Measurements from ENCODE around the gene CTNNA2. TPM values are rescaled to one million over a fixed set of nuclear protein-coding genes. Genes with fewer than 3 reads are reported as not detected.

CTNNA2 gene
- total RNA-seq, 1 donor from 2014 or later, result 43.5 TPM

- no peak for TF ChIP-seq EZH2 (IDR thresholded peaks at IDR 0.05)
- Histone ChIP-seq H3K9me3 (ENCODE audit: low read depth) (no peaks in the 10 kb centered on the region), H3K4me1 (no peaks in the 10 kb centered on the region), H4K20me1 (ENCODE audit: low read depth) (no peaks in the 10 kb centered on the region), H3K4me3 (no peak overlapping the region), H3K36me3 (no peaks in the 10 kb centered on the region), H3K27me3 (no peaks in the 10 kb centered on the region), H3K27ac (no peak overlapping the region), H3F3A (ENCODE audit: low read depth) (no peaks in the 10 kb centered on the region), H2AFZ (replicated peaks) (no peak overlapping the region), H3K4me2 (no peak overlapping the region), H3K9ac (no peak overlapping the region), H3K79me2 (ENCODE audit: low read depth) (no peaks in the 10 kb centered on the region)
- DNase-seq (ENCODE audit: low spot score), result no peak
- Mint-ChIP-seq H3K27ac (no peak overlapping the region), H3K4me1 (no peaks in the 10 kb centered on the region), H3K27me3 (ENCODE audit: insufficient read depth, low read depth) (no peaks in the 10 kb centered on the region), H3K36me3 (no peaks in the 10 kb centered on the region), H3K4me3 (no peak overlapping the region), H3K9me3 (no peaks in the 10 kb centered on the region)
Observed at GRCh38 chr2:80040226-80040625, 527.4 kb downstream of the CTNNA2 start.

- no peak overlapping the region for H3K4me3 Mint-ChIP-seq
- H3K4me2 ChIP-seq, result no peak overlapping the region
Observed at GRCh38 chr2:80042635-80043034, 529.8 kb downstream of the CTNNA2 start.

GRCh38 chr2:80048296-80048695 is 535.4 kb downstream of the CTNNA2 start:
- DNase-seq (ENCODE audit: low spot score), result no peak
- Mint-ChIP-seq H3K9me3 (no peaks in the 10 kb centered on the region), H3K27ac (no peak overlapping the region), H3K36me3 (peaks cover 2% of the 10 kb centered on the region), H3K27me3 (ENCODE audit: insufficient read depth, low read depth) (peaks cover 3% of the 10 kb centered on the region), H3K4me3 (no peak overlapping the region), H3K4me1 (peaks cover 10% of the 10 kb centered on the region)
- Histone ChIP-seq H3K4me1 (peaks cover 15% of the 10 kb centered on the region), H2AFZ (replicated peaks) (no peak overlapping the region), H3K4me2 (no peak overlapping the region), H3F3A (ENCODE audit: low read depth) (no peaks in the 10 kb centered on the region), H3K36me3 (no peaks in the 10 kb centered on the region), H4K20me1 (ENCODE audit: low read depth) (no peaks in the 10 kb centered on the region), H3K27ac (no peak overlapping the region), H3K9me3 (ENCODE audit: low read depth) (no peaks in the 10 kb centered on the region), H3K27me3 (no peaks in the 10 kb centered on the region), H3K79me2 (ENCODE audit: low read depth) (no peaks in the 10 kb centered on the region), H3K9ac (no peak overlapping the region), H3K4me3 (no peak overlapping the region)
- TF ChIP-seq CTCF (IDR thresholded peaks at IDR 0.05) (no peak), EZH2phosphoT487 (IDR thresholded peaks at IDR 0.05) (no peak), EZH2 (IDR thresholded peaks at IDR 0.05) (no peak)

More at GRCh38 chr2:80042635-80043034, 529.8 kb downstream of the CTNNA2 start:
- TF ChIP-seq CTCF (IDR thresholded peaks at IDR 0.05) (no peak), EZH2 (IDR thresholded peaks at IDR 0.05) (no peak)
- H3K27ac ChIP-seq, result no peak overlapping the region
- H3K79me2 ChIP-seq (ENCODE audit: low read depth), result no peaks in the 10 kb centered on the region
- H2AFZ ChIP-seq (replicated peaks), result no peak overlapping the region
- no peaks in the 10 kb centered on the region for H3K27me3 ChIP-seq
- Mint-ChIP-seq H3K9me3 (no peaks in the 10 kb centered on the region), H3K27ac (no peak overlapping the region), H3K27me3 (ENCODE audit: insufficient read depth, low read depth) (no peaks in the 10 kb centered on the region), H3K36me3 (no peaks in the 10 kb centered on the region), H3K4me1 (no peaks in the 10 kb centered on the region)
- H3K9me3 ChIP-seq (ENCODE audit: low read depth), result no peaks in the 10 kb centered on the region
- H3K4me3 ChIP-seq, result no peak overlapping the region
- no peak for DNase-seq (ENCODE audit: low spot score)
- no peaks in the 10 kb centered on the region for H3F3A ChIP-seq (ENCODE audit: low read depth)
- no peaks in the 10 kb centered on the region for H4K20me1 ChIP-seq (ENCODE audit: low read depth)
- no peaks in the 10 kb centered on the region for H3K36me3 ChIP-seq
- no peaks in the 10 kb centered on the region for H3K4me1 ChIP-seq
- no peak overlapping the region for H3K9ac ChIP-seq

- no peak overlapping the region for H3K4me2 ChIP-seq
- TF ChIP-seq EZH2phosphoT487 (IDR thresholded peaks at IDR 0.05), result no peak
- H3K4me1 ChIP-seq, result peaks cover 27% of the 10 kb centered on the region
- no peaks in the 10 kb centered on the region for H3K36me3 ChIP-seq
- no peak overlapping the region for H3K27ac Mint-ChIP-seq
- H3K4me3 ChIP-seq, result no peak overlapping the region
- no peak overlapping the region for H2AFZ ChIP-seq (replicated peaks)
- H3K9me3 ChIP-seq (ENCODE audit: low read depth), result no peaks in the 10 kb centered on the region
- no peak for DNase-seq (ENCODE audit: low spot score)
- H4K20me1 ChIP-seq (ENCODE audit: low read depth), result no peaks in the 10 kb centered on the region
- peaks cover 23% of the 10 kb centered on the region for H3K4me1 Mint-ChIP-seq
- no peaks in the 10 kb centered on the region for H3K27me3 ChIP-seq
- no peaks in the 10 kb centered on the region for H3K79me2 ChIP-seq (ENCODE audit: low read depth)
- no peaks in the 10 kb centered on the region for H3F3A ChIP-seq (ENCODE audit: low read depth)
- H3K27me3 Mint-ChIP-seq (ENCODE audit: insufficient read depth, low read depth), result peaks cover 3% of the 10 kb centered on the region
- no peak overlapping the region for H3K4me3 Mint-ChIP-seq
- no peak overlapping the region for H3K9ac ChIP-seq
- no peaks in the 10 kb centered on the region for H3K9me3 Mint-ChIP-seq
- peaks cover 2% of the 10 kb centered on the region for H3K36me3 Mint-ChIP-seq
- H3K27ac ChIP-seq, result no peak overlapping the region
Observed at GRCh38 chr2:80050246-80050645, 537.4 kb downstream of the CTNNA2 start.

Data from neural progenitor cell (in vitro differentiated cells).